GM19099 (cell line): ENCODE data around the gene BSPRY.

ENCODE experiments used
- POLR2A ChIP-seq: IDR thresholded peaks from 3 replicates; pipeline ENCODE4 v1.6.1; 2011; ENCODE audit warnings: low read depth; ENCODE audit not compliant: insufficient read length; ENCODE audit errors: extremely low read depth

Gene BSPRY

DNA sequence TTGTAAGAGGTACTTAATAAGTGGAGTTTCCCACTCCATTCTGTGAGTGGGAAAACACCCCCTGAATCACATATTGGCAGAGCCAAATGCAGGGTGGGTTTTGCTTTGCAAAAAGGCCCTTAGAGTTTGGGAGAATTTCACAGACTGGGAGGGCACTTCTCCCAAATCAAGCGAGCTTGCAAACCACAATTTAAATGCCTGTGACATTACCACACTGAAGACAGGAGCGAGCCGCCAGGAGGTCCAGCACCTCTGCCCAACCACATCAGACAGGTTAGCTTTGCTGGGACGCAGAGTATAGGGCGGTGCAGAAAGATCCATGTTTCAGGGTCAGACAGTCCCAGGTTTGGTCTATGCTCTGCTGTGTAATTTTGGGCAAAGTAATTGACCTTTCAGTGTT, 49.5 kb downstream of the BSPRY start:
- TF ChIP-seq POLR2A = no peak

- TF ChIP-seq POLR2A = no peak
Measured at GRCh38 chr9:113399646-113400200, 50.4 kb downstream of the BSPRY start.

DNA sequence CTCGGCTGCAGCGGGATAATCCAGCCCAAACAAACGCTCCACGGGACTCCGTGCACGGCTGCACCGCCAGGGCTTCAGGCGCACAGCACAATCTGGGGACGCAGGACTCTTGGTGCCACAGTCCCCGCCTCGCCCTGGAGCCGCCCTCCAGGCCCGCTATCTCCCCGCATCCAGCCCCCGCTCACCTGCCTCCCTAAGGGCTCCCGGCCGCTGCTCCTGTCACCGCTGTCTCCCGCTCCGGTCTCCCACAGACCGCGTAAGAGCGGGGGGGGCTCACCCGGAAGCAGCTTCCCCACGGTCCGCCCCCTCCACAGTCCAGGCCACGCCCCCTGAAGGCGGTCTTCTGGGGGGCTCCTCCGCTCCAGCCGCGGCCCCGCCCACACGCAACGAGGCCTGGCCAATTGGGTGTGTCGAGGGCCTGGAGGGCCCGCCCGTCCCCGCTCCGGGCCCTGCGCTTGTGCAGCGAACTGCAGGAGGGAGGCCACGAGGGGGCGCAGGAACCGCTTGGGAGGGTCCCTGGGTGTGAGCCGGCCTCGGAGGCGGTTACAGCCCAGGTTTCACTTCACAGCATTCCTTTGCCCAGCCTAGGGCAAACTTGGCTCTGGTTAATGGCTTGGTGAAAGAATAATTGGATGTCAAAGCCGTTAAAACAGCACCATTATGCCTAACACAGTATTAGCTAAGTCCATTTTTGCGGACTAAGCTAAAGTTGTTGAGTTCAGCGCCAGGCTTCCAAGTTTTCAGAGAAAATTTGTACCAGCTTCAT, 51.9 kb downstream of the BSPRY start, which contains the start of gene ALAD:
ALAD (minus strand) TSS at position 258 of the 766 bp plus-strand sequence. CDS start 7,725 bp downstream, outside the sequence.
- TF ChIP-seq POLR2A = peak; percentile 77

GRCh38 chr9:113403646-113404045, 54.3 kb downstream of the BSPRY start:
- no peak for TF ChIP-seq POLR2A

DNA sequence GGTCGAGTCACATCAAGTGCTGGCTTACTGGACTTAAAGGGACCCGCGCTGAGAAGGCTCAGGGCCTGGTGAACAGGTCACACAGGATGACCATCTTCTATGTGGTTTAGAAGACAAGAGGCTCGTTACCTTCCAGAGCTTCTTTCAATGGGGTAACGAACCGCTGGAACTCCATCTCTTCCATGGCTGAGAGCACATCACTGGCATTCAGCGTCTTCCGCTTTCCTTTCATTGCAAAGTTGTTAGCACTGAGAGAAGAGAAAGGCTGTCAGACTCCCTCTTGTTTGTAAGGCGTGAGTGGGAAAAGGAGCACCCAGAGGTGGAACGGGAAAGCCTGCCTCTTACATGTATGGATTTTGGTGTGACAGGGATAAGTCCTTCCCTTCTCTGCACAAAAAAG, 60.1 kb downstream of the BSPRY start:
- TF ChIP-seq POLR2A = no peak

- TF ChIP-seq POLR2A = no peak
Measured at GRCh38 chr9:113409883-113410206, 60.5 kb downstream of the BSPRY start.

DNA sequence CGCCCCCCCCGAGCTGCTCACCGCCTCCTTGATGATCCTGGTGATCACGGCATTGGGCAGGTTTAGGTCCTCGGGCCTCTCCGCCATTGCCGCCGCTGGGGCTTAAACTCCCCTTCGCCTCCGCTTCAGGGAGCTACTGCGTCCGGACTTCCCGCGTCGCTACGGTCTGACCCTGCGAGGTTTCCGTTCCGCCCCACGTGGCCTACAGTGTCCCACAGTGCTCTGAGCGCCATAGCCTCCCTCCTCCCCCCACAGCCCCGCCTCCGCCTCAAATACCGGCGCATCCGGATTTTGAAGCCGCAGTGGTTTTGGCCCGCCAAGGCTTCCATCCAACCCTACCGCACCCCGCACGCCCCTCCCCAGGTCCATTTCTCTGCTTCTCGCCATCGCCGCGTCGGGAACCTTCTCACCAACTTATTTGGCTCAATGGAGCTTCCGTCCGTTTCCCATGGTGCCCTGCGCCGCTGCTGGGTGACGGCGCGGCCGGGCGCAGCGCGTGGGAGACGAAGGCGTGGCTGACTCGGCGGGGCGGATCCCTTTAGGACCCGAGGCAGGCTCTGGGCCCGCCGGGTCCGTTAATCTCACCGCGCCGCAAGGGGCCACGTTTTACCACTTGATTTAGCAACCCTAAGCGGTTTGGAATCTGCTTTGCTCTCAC, 61.0 kb downstream of the BSPRY start, which contains the start of the genes C9orf43 and POLE3:
C9orf43 (plus strand) TSS at position 541 of the 658 bp plus-strand sequence. CDS start 2,747 bp downstream, outside the sequence.
POLE3 (minus strand) TSS at position 469 of the 658 bp plus-strand sequence; CDS start at position 87, 382 bp downstream.
- peak; percentile 75 for TF ChIP-seq POLR2A

GRCh38 chr9:113416149-113416721, 66.9 kb downstream of the BSPRY start:
- TF ChIP-seq POLR2A = peak; percentile 52

DNA sequence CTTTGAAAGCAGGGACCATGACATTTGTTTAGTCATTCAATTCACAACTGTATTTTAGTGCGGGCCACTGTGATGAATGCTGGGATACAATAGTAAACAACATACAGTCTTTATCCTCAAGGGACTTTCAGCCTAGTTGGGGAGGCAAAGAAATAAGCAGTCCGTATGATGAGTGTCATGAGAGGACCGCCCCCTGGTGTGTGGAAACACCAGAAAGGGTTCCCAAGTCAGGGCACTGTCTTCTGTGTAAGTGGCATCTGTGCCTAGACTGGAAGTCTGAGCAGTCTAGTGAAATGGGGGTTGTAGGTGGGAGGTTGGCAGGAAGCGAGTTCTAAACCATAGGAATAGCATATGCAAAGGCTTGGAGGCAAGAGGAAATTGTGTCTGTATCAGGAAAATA, 68.0 kb downstream of the BSPRY start:
- no peak for TF ChIP-seq POLR2A
